Measurements from ENCODE around the gene CLDN20.
A peak's percentile ranks its signal among the peaks of the same experiment; 100 is the strongest.

The CLDN20 gene

GRCh38 chr6:155292711-155293110 lies 28.9 kb downstream of the CLDN20 start:
- no peaks in the 10 kb centered on the region for H3K4me1 ChIP-seq (ENCODE audit: control insufficient read depth, insufficient read depth, low read length)
- CTCF ChIA-PET, result no interaction called here
- TF ChIP-seq ZNF645 (tag by site-specific recombination; IDR thresholded peaks at IDR 0.05), result no peak
- peaks cover 7 to 76% of the 10 kb centered on the region in 2 experiments for H3K36me3 ChIP-seq (ENCODE audit: control insufficient read depth in 2 of 2, insufficient read depth in 1 of 2, low read length in 2 of 2)
- H3K27ac ChIP-seq (ENCODE audit: extremely low read depth, low read depth, low read length), result no peak overlapping the region
- POLR2A ChIA-PET, result interaction anchor here (1.0 kb wide), 1 partner anchor 19 kb away, joined by 3 read pairs; no protein-coding TSS in a partner anchor
- H3K4me3 ChIP-seq (ENCODE audit: low read depth, low read length), result no peak overlapping the region
- H3K9me3 ChIP-seq (ENCODE audit: control insufficient read depth, insufficient read depth, low read depth, low read length), result no peaks in the 10 kb centered on the region

DNA sequence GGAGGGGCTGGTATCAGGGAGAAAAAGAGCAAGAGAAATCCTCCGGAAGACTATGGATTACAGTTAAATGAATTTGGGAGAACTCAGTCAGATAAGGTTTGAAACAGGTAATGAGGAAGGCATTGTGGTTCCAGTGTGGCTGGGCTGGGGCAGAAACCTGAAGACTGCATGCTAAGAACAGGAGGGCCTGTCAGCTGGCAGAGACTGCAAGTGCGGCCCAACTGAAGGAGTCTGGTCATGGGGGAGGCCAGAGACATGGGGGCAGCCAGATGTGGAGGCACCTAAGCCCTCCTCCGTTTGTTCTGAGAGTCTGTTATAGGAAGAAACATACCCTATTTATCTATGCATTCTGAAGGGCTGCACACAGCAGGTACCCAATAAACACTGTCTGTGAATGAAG lies 33.9 kb downstream of the CLDN20 start:
- no peaks in the 10 kb centered on the region for H3K9me3 ChIP-seq (ENCODE audit: control insufficient read depth, insufficient read depth, low read depth, low read length)
- peaks cover 7 to 59% of the 10 kb centered on the region in 2 experiments for H3K36me3 ChIP-seq (ENCODE audit: control insufficient read depth in 2 of 2, insufficient read depth in 1 of 2, low read length in 2 of 2)
- no peak for TF ChIP-seq ZNF488 (tag by site-specific recombination; IDR thresholded peaks at IDR 0.05)
- no peak for TF ChIP-seq PATZ1 (tag by site-specific recombination; IDR thresholded peaks at IDR 0.05)
- no peak for TF ChIP-seq ZNF658 (tag by site-specific recombination; IDR thresholded peaks at IDR 0.05)
- no peak for TF ChIP-seq ZBTB17 (tag by site-specific recombination; IDR thresholded peaks at IDR 0.05)
- no peak for TF ChIP-seq ZNF544 (tag by site-specific recombination; IDR thresholded peaks at IDR 0.05)
- TF ChIP-seq ZNF311 (tag by site-specific recombination; IDR thresholded peaks at IDR 0.05; ENCODE audit: borderline replicate concordance), result no peak
- no peak for TF ChIP-seq ZNF776 (tag by site-specific recombination; IDR thresholded peaks at IDR 0.05; ENCODE audit: borderline replicate concordance)
- TF ChIP-seq ZFP37 (tag by site-specific recombination; IDR thresholded peaks at IDR 0.05), result no peak
- TF ChIP-seq ZNF175 (tag by site-specific recombination; IDR thresholded peaks at IDR 0.05), result no peak
- TF ChIP-seq ZNF571 (tag by site-specific recombination; IDR thresholded peaks at IDR 0.05), result no peak
- no peak for TF ChIP-seq GLI2 (tag by site-specific recombination; IDR thresholded peaks at IDR 0.05; ENCODE audit: borderline replicate concordance, low read depth)
- ChIA-PET POLR2A (no interaction called here), CTCF (interaction anchor here (0.6 to 1.3 kb wide), 2 partner anchors 120 to 200 kb away, joined by 4 read pairs; no protein-coding TSS in a partner anchor)
- no peak overlapping the region for H3K4me3 ChIP-seq (ENCODE audit: low read depth, low read length)
- H3K4me1 ChIP-seq (ENCODE audit: control insufficient read depth, insufficient read depth, low read length), result peaks cover 6% of the 10 kb centered on the region; the same call in 1 of the 2 replicates
- H3K27ac ChIP-seq (ENCODE audit: extremely low read depth, low read depth, low read length), result no peak overlapping the region

DNA sequence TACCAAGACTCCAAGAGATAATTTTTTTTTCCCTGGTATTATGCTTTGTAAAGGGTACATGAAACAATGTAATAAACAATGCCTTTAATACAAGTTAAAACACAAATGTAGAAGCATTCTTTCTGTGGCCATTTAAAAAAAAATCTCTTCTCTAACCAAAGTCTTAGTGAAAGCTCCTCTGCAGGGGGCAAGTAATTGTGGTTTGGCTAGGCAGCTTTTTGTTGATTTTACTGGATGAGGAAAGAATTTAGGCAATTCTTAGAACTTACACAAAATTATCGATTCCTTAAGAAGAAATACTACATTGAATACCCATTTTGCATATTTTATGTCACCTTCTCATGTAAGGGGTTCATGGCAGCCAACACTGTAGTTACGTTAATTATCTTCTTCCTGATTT lies 38.1 kb downstream of the CLDN20 start:
- Histone ChIP-seq H3K27ac (ENCODE audit: extremely low read depth, low read depth, low read length) (no peak overlapping the region), H3K9me3 (ENCODE audit: control insufficient read depth, insufficient read depth, low read depth, low read length) (no peaks in the 10 kb centered on the region), H3K4me1 (ENCODE audit: control insufficient read depth, insufficient read depth, low read length) (peaks cover 6% of the 10 kb centered on the region; the same call in 1 of the 2 replicates), H3K36me3 (ENCODE audit: control insufficient read depth in 2 of 2, insufficient read depth in 1 of 2, low read length in 2 of 2) (peaks cover 19 to 55% of the 10 kb centered on the region in 2 experiments), H3K4me3 (ENCODE audit: low read depth, low read length) (no peak overlapping the region)
- POLR2A ChIA-PET, result no interaction called here
- CTCF ChIA-PET, result interaction anchor here (0.6 to 1.8 kb wide), 4 partner anchors 15 to 934 kb away, joined by 3 to 4 read pairs (median 4); no protein-coding TSS in a partner anchor
- no peak for TF ChIP-seq ZNF354C (tag by site-specific recombination; IDR thresholded peaks at IDR 0.05; ENCODE audit: borderline replicate concordance, low read depth)
- no peak for TF ChIP-seq ZNF530 (tag by site-specific recombination; IDR thresholded peaks at IDR 0.05; ENCODE audit: low read depth)
- TF ChIP-seq ZNF677 (tag by site-specific recombination; IDR thresholded peaks at IDR 0.05), result no peak
- no peak for TF ChIP-seq ZNF175 (tag by site-specific recombination; IDR thresholded peaks at IDR 0.05)
- TF ChIP-seq, protein P1, sequence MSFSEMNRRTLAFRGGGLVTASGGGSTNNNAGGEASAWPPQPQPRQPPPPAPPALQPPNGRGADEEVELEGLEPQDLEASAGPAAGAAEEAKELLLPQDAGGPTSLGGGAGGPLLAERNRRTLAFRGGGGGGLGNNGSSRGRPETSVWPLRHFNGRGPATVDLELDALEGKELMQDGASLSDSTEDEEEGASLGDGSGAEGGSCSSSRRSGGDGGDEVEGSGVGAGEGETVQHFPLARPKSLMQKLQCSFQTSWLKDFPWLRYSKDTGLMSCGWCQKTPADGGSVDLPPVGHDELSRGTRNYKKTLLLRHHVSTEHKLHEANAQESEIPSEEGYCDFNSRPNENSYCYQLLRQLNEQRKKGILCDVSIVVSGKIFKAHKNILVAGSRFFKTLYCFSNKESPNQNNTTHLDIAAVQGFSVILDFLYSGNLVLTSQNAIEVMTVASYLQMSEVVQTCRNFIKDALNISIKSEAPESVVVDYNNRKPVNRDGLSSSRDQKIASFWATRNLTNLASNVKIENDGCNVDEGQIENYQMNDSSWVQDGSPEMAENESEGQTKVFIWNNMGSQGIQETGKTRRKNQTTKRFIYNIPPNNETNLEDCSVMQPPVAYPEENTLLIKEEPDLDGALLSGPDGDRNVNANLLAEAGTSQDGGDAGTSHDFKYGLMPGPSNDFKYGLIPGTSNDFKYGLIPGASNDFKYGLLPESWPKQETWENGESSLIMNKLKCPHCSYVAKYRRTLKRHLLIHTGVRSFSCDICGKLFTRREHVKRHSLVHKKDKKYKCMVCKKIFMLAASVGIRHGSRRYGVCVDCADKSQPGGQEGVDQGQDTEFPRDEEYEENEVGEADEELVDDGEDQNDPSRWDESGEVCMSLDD (tag by site-specific recombination; IDR thresholded peaks at IDR 0.05), result no peak
- TF ChIP-seq FEZF1 (tag by site-specific recombination; IDR thresholded peaks at IDR 0.05), result peak; percentile 34; the same call in 1 of the 2 replicates
- TF ChIP-seq, protein P2, sequence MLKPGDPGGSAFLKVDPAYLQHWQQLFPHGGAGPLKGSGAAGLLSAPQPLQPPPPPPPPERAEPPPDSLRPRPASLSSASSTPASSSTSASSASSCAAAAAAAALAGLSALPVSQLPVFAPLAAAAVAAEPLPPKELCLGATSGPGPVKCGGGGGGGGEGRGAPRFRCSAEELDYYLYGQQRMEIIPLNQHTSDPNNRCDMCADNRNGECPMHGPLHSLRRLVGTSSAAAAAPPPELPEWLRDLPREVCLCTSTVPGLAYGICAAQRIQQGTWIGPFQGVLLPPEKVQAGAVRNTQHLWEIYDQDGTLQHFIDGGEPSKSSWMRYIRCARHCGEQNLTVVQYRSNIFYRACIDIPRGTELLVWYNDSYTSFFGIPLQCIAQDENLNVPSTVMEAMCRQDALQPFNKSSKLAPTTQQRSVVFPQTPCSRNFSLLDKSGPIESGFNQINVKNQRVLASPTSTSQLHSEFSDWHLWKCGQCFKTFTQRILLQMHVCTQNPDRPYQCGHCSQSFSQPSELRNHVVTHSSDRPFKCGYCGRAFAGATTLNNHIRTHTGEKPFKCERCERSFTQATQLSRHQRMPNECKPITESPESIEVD (tag by site-specific recombination; IDR thresholded peaks at IDR 0.05), result peak; percentile 92
- TF ChIP-seq ZNF433 (tag by site-specific recombination; IDR thresholded peaks at IDR 0.05; ENCODE audit: low read depth), result no peak
- no peak for TF ChIP-seq MEIS1 (CRISPR knock-in tag; IDR thresholded peaks at IDR 0.05; ENCODE audit: borderline replicate concordance)
